Muscle of arm (tissue), 12 donors: ENCODE results near the gene EIF4A3. TPM values are rescaled to one million over a fixed set of nuclear protein-coding genes. Genes with fewer than 3 reads are reported as not detected.
"Not testable (repeated sequence)": the region's sequence is repeated elsewhere in the genome, so short reads cannot be mapped to it uniquely, and the experiment has no call there.

ENCODE experiments used
- DNase-seq: peaks from one replicate; pipeline ENCODE4 v3.0.0-alpha.2; 2013
- polyA plus RNA-seq, 12 donors: library from polyadenylated mRNA; unstranded; fragments of 120-200 nt; gene quantifications; one replicate each; pipeline ENCODE4 v1.2.1, GENCODE V29; 2013; ENCODE audit not compliant: insufficient read length in 12 of 12

The EIF4A3 gene
- polyA plus RNA-seq, 12 donors = 52.8 to 87.0 (median 64.8) TPM; not detected in 1

- DNase-seq = no peak
These were observed 44.8 kb downstream of the EIF4A3 start for GRCh38 chr17:80101946-80102663.

- peak; percentile 88 for DNase-seq
These were observed 45.6 kb downstream of the EIF4A3 start, which contains the start of gene GAA for GRCh38 chr17:80101011-80101945. TSS of gene GAA (plus strand) at chr17:80101581. CDS start at chr17:80104587, 3,006 bp downstream.

- DNase-seq = no peak
These were observed 46.9 kb downstream of the EIF4A3 start for GRCh38 chr17:80100035-80100323.

- no peak for DNase-seq
These were observed 47.5 kb downstream of the EIF4A3 start for GRCh38 chr17:80099291-80100034.

- DNase-seq = no peak
These were observed 48.9 kb downstream of the EIF4A3 start for GRCh38 chr17:80097844-80098691.

GRCh38 chr17:80097127-80097621 lies 49.8 kb downstream of the EIF4A3 start:
- DNase-seq = no peak

- DNase-seq = no peak
These were observed 50.3 kb downstream of the EIF4A3 start for GRCh38 chr17:80096561-80097021.

- DNase-seq = no peak
These were observed 51.0 kb downstream of the EIF4A3 start for GRCh38 chr17:80095844-80096475.

GRCh38 chr17:80095038-80095843 lies 51.7 kb downstream of the EIF4A3 start:
- no peak for DNase-seq

GRCh38 chr17:80092959-80093358 lies 54.0 kb downstream of the EIF4A3 start:
- no peak for DNase-seq

- no peak for DNase-seq
These were observed 55.6 kb downstream of the EIF4A3 start for GRCh38 chr17:80091376-80091775.

GRCh38 chr17:80090164-80090563 lies 56.8 kb downstream of the EIF4A3 start:
- not testable (repeated sequence) for DNase-seq

GRCh38 chr17:80089762-80090161 lies 57.2 kb downstream of the EIF4A3 start:
- DNase-seq = no peak

- DNase-seq = no peak
These were observed 59.3 kb downstream of the EIF4A3 start for GRCh38 chr17:80087346-80088265.

GRCh38 chr17:80086616-80087015 lies 60.3 kb downstream of the EIF4A3 start:
- no peak for DNase-seq

- DNase-seq = no peak
These were observed 60.8 kb downstream of the EIF4A3 start for GRCh38 chr17:80086081-80086480.

GRCh38 chr17:80084773-80085172 lies 62.2 kb downstream of the EIF4A3 start:
- DNase-seq = no peak
